ENCODE results near the gene PSPC1. TPM values are rescaled to one million over a fixed set of nuclear protein-coding genes. Genes with fewer than 3 reads are reported as not detected.

The PSPC1 gene
- total RNA-seq, 1 donor from 2014 or later: 35.1 TPM

DNA sequence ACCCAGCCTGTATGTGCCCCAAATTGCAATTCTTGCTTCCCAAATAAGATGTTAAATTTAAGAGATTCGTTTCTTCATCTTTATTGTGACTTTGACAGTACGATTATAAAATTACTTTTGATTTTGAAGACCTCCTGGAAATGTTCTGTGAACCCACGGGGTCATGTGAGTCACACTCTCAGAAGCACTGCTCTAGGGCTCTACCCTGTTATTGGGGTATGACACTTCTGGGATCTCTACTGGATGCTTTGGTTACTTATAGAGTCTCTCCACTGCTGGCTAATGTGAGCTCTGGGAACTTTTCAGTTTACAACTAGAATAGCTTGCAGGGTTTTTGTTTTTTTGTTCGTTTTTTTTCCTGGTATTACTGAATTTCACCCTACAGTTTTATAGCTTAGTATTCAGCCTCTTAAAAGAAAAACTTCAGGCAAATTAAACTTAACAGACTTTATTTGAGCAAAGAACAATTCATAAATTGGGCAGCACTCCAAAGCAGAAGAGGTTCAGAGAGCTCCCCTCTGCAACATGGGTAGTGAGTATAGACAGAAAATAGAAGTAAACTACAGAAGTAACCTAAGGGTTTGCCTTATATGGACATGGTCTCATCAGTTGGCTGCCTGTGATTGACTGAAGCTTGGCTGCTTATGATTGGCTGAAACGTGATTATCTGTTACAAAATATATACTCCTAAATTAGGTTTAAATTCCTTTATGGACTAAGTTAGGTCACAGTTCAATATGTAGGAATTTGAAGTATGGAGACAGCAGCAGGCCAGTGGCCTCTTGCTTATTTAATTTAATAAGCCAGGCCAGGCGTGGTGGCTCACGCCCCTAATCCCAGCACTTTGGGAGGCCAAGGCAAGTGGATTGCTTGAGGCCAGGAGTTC lies 28.5 kb upstream of the PSPC1 start:
- Mint-ChIP-seq H3K4me3 (ENCODE audit: unreplicated experiment) (no peak overlapping the region), H3K27ac (ENCODE audit: unreplicated experiment) (no peak overlapping the region), H3K9me3 (ENCODE audit: low read depth) (no peaks in the 10 kb centered on the region), H3K36me3 (ENCODE audit: low read depth) (no peaks in the 10 kb centered on the region), H3K27me3 (ENCODE audit: low read depth) (no peaks in the 10 kb centered on the region), H3K4me1 (ENCODE audit: low read depth) (peaks cover 8% of the 10 kb centered on the region)
- DNase-seq (ENCODE audit: low spot score): peak; percentile 19
- TF ChIP-seq, protein P1, sequence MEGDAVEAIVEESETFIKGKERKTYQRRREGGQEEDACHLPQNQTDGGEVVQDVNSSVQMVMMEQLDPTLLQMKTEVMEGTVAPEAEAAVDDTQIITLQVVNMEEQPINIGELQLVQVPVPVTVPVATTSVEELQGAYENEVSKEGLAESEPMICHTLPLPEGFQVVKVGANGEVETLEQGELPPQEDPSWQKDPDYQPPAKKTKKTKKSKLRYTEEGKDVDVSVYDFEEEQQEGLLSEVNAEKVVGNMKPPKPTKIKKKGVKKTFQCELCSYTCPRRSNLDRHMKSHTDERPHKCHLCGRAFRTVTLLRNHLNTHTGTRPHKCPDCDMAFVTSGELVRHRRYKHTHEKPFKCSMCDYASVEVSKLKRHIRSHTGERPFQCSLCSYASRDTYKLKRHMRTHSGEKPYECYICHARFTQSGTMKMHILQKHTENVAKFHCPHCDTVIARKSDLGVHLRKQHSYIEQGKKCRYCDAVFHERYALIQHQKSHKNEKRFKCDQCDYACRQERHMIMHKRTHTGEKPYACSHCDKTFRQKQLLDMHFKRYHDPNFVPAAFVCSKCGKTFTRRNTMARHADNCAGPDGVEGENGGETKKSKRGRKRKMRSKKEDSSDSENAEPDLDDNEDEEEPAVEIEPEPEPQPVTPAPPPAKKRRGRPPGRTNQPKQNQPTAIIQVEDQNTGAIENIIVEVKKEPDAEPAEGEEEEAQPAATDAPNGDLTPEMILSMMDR (IDR thresholded peaks at IDR 0.05): no peak

DNA sequence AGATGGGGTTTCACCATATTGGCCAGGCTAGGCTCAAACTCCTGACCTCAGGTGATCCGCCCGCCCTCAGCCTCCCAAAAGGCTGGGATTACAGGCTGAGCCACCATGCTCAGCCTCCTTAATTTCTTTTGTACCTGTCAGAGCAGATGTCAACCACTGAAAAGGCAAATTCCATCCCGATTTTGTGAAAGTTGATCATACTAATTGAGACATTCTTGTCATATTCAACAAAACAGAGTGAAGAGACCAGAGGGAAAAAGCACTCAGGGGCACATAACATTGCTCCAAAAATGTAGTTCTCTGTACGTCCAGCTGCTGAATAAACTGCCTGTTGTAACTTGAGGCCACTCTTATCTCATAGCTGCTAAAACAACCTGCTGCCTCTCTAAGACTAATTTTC lies 27.4 kb upstream of the PSPC1 start:
- H3K36me3 Mint-ChIP-seq (ENCODE audit: low read depth): no peaks in the 10 kb centered on the region
- TF ChIP-seq, protein P1 (IDR thresholded peaks at IDR 0.05): no peak
- H3K4me1 Mint-ChIP-seq (ENCODE audit: low read depth): peaks cover 8% of the 10 kb centered on the region
- H3K27ac Mint-ChIP-seq (ENCODE audit: unreplicated experiment): no peak overlapping the region
- no peak overlapping the region for H3K4me3 Mint-ChIP-seq (ENCODE audit: unreplicated experiment)
- DNase-seq (ENCODE audit: low spot score): no peak
- H3K27me3 Mint-ChIP-seq (ENCODE audit: low read depth): no peaks in the 10 kb centered on the region
- H3K9me3 Mint-ChIP-seq (ENCODE audit: low read depth): no peaks in the 10 kb centered on the region

DNA sequence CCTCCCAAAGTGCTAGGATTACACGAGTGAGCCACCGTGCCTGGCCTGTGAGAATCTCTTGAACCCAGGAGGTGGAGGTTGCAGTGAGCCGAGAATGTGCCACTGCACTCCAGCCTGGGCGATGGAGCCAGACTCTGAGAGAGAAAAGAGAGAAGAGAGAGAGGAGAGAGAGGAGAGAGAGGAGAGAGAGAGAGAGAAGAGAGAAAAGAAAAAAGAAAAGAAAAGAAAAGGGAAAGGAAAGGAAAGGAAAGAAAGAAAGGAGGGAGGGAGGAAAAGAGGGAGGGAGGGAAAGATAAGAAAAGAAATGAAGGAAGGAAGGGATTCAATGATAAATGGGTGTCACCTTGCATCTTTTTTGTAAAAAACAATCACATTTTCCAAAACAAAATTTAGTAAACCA lies 23.0 kb upstream of the PSPC1 start:
- no peaks in the 10 kb centered on the region for H3K9me3 Mint-ChIP-seq (ENCODE audit: low read depth)
- H3K27me3 Mint-ChIP-seq (ENCODE audit: low read depth): no peaks in the 10 kb centered on the region
- TF ChIP-seq, protein P1 (IDR thresholded peaks at IDR 0.05): no peak
- DNase-seq (ENCODE audit: low spot score): no peak
- H3K27ac Mint-ChIP-seq (ENCODE audit: unreplicated experiment): no peak overlapping the region
- H3K36me3 Mint-ChIP-seq (ENCODE audit: low read depth): no peaks in the 10 kb centered on the region
- H3K4me3 Mint-ChIP-seq (ENCODE audit: unreplicated experiment): no peak overlapping the region
- H3K4me1 Mint-ChIP-seq (ENCODE audit: low read depth): peaks cover 3% of the 10 kb centered on the region

DNA sequence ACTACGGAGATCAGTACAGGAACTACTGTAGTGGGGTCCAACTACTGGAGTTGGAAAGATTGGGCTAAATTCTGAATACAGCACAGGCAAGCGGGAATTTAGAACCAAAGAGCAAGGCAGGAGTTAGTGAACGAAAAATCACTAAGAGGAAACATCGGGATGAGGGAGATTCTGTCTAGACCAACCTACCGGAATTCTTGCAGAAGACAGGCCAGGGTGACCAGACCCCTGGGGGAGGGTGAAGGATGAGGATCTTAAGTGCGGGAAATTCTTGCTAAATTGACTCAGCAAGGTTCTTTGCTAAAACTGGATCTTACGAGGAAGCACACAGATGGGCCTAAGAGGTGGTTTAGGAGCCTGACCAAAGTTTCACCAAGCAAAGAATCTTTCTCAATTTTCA lies 13.2 kb upstream of the PSPC1 start:
- TF ChIP-seq, protein P1 (IDR thresholded peaks at IDR 0.05): no peak
- H3K4me3 Mint-ChIP-seq (ENCODE audit: unreplicated experiment): no peak overlapping the region
- H3K27me3 Mint-ChIP-seq (ENCODE audit: low read depth): no peaks in the 10 kb centered on the region
- H3K36me3 Mint-ChIP-seq (ENCODE audit: low read depth): peaks cover 4% of the 10 kb centered on the region
- H3K4me1 Mint-ChIP-seq (ENCODE audit: low read depth): peaks cover 9% of the 10 kb centered on the region
- peak; percentile 4 for DNase-seq (ENCODE audit: low spot score)
- no peak overlapping the region for H3K27ac Mint-ChIP-seq (ENCODE audit: unreplicated experiment)
- no peaks in the 10 kb centered on the region for H3K9me3 Mint-ChIP-seq (ENCODE audit: low read depth)

DNA sequence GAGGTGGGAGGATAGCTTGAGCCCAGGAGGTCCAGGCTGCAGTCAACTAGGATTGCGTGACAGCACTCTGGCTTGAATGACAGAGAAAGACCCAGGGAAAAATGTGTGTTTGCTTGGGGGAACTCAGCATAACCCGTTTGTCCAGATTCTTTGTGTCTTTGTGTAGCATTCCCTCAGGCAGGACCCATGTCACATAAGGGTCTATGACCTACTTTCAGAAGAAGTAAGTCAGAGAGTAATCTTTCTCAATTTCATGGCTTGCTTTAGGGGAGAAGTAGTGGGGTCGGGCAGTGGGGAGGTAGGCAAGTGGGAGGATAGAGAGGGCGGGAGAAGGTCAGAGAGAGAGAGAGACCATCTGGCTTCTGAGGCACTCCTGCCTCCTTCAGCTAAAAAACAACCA lies 11.9 kb upstream of the PSPC1 start:
- Mint-ChIP-seq H3K9me3 (ENCODE audit: low read depth) (no peaks in the 10 kb centered on the region), H3K4me1 (ENCODE audit: low read depth) (peaks cover 9% of the 10 kb centered on the region), H3K27me3 (ENCODE audit: low read depth) (no peaks in the 10 kb centered on the region), H3K36me3 (ENCODE audit: low read depth) (peaks cover 4% of the 10 kb centered on the region), H3K4me3 (ENCODE audit: unreplicated experiment) (no peak overlapping the region), H3K27ac (ENCODE audit: unreplicated experiment) (peak overlapping the region; percentile 28)
- TF ChIP-seq, protein P1 (IDR thresholded peaks at IDR 0.05): no peak
- peak; percentile 2 for DNase-seq (ENCODE audit: low spot score)
